Ishikawa (cell line): ENCODE measurements around the gene TXK.

Experiments used
- CEBPB ChIP-seq: IDR thresholded peaks from 2 replicates; pipeline ENCODE4 v1.6.1; 2012
- CREB1 ChIP-seq: IDR thresholded peaks from 2 replicates; pipeline ENCODE4 v1.6.1; 2012; ENCODE audit warnings: low read depth
- EGR1 ChIP-seq: IDR thresholded peaks from 2 replicates; pipeline ENCODE4 v1.6.1; 2012
- EP300 ChIP-seq: IDR thresholded peaks from 2 replicates; pipeline ENCODE4 v1.6.1; 2012; ENCODE audit warnings: borderline replicate concordance
- FOXM1 ChIP-seq: IDR thresholded peaks from 2 replicates; pipeline ENCODE4 v1.6.1; 2012; ENCODE audit warnings: low read depth, borderline replicate concordance
- NFIC ChIP-seq: IDR thresholded peaks from 2 replicates; pipeline ENCODE4 v1.6.1; 2012
- RAD21 ChIP-seq: IDR thresholded peaks from 2 replicates; pipeline ENCODE4 v1.6.1; 2012; ENCODE audit warnings: low read depth
- TAF1 ChIP-seq: IDR thresholded peaks from 2 replicates; pipeline ENCODE4 v1.6.1; 2012; ENCODE audit warnings: low read depth, mild to moderate bottlenecking
- TCF12 ChIP-seq: IDR thresholded peaks from 2 replicates; pipeline ENCODE4 v1.6.1; 2012; ENCODE audit warnings: low read depth
- TEAD4 ChIP-seq: IDR thresholded peaks from 2 replicates; pipeline ENCODE4 v1.6.1; 2012
- YY1 ChIP-seq: IDR thresholded peaks from 2 replicates; pipeline ENCODE4 v1.6.1; 2012; ENCODE audit warnings: low read depth
- ZBTB7A ChIP-seq: IDR thresholded peaks from 2 replicates; pipeline ENCODE4 v1.6.1; 2012; ENCODE audit warnings: low read depth
- TF ChIP-seq, protein P1 (sequence below): IDR thresholded peaks from 2 replicates; pipeline ENCODE4 v1.6.1; 2012
- TF ChIP-seq, protein P2 (sequence below): IDR thresholded peaks from 2 replicates; pipeline ENCODE4 v1.6.1; 2012; ENCODE audit warnings: low read depth, mild to moderate bottlenecking
- TF ChIP-seq, protein P3 (sequence below): IDR thresholded peaks from 2 replicates; pipeline ENCODE4 v1.6.1; 2012

TXK gene

DNA sequence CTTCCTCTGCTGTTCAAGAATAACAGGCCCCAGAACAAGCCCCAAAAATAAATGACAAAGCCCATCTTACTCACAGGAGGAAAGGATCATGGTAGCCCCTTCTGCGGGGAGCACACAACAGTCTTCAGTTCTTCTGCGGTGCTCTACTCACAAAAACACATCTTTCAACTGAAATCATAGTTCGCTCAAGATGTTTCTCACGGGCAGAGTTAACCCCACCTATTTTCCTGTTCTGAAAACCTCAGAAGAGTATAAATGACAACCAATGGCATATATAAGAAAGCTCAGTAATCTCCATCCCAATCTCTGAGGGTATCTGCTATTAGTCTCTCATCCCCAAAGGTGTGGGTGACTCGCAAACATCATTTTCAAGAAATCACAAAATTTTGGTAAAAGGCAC lies at the start of gene TXK:
TXK (minus strand) TSS at position 170 of the 400 bp plus-strand sequence; CDS start at position 90, 80 bp downstream.
- TF ChIP-seq YY1 (no peak), NFIC (no peak), TAF1 (no peak), ZBTB7A (no peak), CEBPB (no peak), EGR1 (no peak), FOXM1 (no peak), EP300 (no peak), TCF12 (no peak), CREB1 (no peak), TEAD4 (no peak), RAD21 (no peak)
- TF ChIP-seq, protein P1, sequence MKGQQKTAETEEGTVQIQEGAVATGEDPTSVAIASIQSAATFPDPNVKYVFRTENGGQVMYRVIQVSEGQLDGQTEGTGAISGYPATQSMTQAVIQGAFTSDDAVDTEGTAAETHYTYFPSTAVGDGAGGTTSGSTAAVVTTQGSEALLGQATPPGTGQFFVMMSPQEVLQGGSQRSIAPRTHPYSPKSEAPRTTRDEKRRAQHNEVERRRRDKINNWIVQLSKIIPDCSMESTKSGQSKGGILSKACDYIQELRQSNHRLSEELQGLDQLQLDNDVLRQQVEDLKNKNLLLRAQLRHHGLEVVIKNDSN, result no peak
- TF ChIP-seq, protein P2, sequence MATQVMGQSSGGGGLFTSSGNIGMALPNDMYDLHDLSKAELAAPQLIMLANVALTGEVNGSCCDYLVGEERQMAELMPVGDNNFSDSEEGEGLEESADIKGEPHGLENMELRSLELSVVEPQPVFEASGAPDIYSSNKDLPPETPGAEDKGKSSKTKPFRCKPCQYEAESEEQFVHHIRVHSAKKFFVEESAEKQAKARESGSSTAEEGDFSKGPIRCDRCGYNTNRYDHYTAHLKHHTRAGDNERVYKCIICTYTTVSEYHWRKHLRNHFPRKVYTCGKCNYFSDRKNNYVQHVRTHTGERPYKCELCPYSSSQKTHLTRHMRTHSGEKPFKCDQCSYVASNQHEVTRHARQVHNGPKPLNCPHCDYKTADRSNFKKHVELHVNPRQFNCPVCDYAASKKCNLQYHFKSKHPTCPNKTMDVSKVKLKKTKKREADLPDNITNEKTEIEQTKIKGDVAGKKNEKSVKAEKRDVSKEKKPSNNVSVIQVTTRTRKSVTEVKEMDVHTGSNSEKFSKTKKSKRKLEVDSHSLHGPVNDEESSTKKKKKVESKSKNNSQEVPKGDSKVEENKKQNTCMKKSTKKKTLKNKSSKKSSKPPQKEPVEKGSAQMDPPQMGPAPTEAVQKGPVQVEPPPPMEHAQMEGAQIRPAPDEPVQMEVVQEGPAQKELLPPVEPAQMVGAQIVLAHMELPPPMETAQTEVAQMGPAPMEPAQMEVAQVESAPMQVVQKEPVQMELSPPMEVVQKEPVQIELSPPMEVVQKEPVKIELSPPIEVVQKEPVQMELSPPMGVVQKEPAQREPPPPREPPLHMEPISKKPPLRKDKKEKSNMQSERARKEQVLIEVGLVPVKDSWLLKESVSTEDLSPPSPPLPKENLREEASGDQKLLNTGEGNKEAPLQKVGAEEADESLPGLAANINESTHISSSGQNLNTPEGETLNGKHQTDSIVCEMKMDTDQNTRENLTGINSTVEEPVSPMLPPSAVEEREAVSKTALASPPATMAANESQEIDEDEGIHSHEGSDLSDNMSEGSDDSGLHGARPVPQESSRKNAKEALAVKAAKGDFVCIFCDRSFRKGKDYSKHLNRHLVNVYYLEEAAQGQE, result no peak

DNA sequence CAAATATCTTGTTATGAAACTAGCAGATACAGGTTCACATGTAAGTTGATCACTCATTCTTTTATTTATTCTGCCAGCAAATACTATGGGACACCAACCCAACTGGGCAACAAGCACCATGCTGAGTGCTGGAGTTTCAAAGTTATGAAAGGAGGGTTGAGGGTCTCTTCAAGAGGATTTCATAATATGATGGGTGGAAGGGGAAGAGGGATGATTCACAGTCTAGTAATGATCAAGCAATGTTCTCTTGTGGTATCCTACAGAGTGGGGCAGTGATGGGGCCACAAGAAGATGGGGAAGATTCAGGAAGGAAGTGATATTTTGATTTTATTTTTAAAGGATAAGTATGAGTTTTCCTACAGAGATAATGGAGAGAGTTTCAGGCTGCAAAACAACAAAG lies 46.2 kb upstream of the TXK start:
- TF ChIP-seq CREB1, result no peak

DNA sequence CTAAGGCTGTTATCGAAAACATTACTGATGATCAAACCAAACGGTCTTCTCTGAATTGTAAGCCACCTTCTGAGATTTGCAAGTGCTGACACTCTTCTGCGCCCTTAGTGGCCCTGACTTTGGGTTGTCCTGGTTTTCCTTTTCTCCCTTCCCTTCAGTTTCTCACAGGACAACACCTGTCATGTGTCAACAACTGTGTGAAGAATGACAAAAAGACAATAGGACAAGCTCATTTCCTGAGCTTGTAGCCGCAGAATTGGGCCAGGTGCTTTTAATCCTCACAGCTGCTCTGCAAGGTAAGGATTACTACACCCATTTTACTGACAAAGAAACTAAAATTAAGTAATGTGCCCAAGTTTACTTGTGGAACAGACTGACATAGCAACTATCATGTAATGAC lies 44.9 kb upstream of the TXK start:
- TF ChIP-seq CREB1 (no peak), TEAD4 (no peak)
- TF ChIP-seq, protein P3, sequence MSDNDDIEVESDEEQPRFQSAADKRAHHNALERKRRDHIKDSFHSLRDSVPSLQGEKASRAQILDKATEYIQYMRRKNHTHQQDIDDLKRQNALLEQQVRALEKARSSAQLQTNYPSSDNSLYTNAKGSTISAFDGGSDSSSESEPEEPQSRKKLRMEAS, result no peak

DNA sequence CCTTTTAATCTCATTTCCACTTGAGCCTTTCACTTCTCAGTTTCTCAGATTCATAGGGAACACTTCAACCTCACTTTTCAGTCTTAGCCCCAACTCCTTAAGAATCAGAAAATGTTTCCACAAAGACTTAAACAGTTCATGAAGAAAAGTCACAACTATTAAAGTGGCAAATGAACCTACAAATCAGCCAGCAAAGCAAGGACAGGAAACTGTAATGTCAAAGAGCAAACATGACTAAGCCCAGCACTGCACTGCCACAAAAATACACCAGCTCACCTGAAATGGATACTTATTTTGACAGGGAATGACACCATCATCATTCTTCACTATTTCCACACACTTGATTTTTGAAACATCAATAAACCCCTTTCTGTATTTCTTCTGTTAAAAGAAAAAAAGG lies 41.8 kb upstream of the TXK start:
- TF ChIP-seq RAD21 (no peak), CREB1 (no peak), TCF12 (no peak), EGR1 (no peak)
- TF ChIP-seq, protein P3, result no peak

DNA sequence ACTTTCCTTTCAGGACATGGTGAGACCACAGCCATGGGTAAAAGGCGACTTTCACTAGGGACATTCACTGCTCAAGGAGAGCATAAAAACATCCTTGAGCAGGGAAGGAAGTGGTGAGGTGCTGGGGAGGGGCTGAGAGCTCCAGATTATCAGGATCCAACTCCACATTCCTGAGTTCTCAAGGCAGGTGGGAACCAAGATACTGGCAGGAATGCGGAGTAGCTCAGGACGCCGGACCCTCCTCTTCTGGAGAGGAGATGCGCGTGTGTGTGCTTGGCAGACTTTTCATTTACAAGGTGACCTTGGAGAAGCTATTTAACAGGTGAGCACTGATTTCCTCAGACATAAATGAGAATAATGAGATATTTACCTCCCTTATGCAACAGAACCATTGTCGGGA lies 41.3 kb upstream of the TXK start:
- TF ChIP-seq, protein P1, result no peak
- TF ChIP-seq, protein P3, result no peak
- no peak for TF ChIP-seq EP300
- TF ChIP-seq TAF1, result no peak
- TF ChIP-seq, protein P2, result no peak
- TF ChIP-seq NFIC, result no peak
- TF ChIP-seq CREB1, result no peak
- TF ChIP-seq TCF12, result no peak
- TF ChIP-seq TEAD4, result no peak
- TF ChIP-seq FOXM1, result no peak
- no peak for TF ChIP-seq YY1

DNA sequence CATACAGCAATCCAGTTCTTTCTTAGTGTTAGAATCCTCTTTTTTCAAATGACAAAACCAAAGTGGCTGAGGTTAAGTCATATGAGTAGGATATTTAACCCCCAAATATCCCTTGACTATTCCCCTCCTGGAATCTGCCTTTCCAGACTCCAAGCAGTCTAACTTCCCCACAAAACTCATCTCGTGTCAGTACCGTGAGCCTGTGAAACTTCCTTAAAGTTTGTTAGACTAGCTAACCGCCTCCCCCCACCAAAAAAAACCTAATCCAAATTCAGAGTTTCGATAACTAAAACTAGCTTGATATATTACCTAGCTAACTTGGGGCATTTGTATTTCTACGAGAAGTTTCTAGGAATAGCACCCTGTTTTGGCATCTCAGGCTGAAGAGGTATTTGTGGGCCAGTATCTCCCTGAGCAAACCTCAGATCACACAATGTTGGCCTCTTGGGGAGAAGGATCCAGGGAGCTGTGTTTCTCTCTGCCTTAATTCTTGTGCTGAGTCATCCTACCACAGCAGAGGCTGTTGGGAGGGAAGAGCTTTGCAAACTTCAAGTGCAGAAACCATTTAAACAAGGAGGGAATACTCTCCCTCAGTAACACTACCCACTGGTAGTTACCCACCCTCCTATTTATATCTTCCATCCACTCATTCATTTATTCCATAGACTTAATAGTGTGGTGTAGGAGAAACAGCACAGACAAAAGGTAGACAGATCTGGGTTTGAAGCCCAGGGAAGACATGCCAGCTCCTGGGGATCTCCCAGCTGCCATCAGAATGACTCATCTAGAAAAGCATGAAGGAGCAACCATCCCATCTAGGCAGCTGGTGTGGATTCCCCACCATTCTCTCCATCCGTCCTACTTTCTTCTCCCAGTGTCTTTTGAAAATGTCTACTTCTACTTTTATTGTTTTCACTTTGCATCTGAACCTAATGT lies 39.3 kb upstream of the TXK start:
- TF ChIP-seq EP300 (no peak), EGR1 (no peak), NFIC (no peak), FOXM1 (no peak), TAF1 (no peak), TEAD4 (no peak), CREB1 (no peak), CEBPB (no peak), YY1 (no peak)
- TF ChIP-seq, protein P1, result no peak
- TF ChIP-seq, protein P2, result no peak
